K562 (cell line): ENCODE measurements around the gene PKD1L1. TPM values are rescaled to one million over a fixed set of nuclear protein-coding genes. Genes with fewer than 3 reads are reported as not detected.

Experiments
- ATAC-seq: fragments of 200-7000 bp; cut with Tn5 transposase; 3 replicates; pipeline ENCODE4 v1.9.1; 2020; ENCODE audit warnings: moderate library complexity
- BruUV-seq: library from RNA; stranded (reverse); fragments of 400-500 nt; replicated peaks from 2 replicates; lab custom pipeline; 2021; lab: Mats Ljungman, UMichigan
- CTCF ChIA-PET: fragments of 300-600 bp; formaldehyde crosslinking; extraction: SDS; loops from one replicate; lab custom pipeline; 2021; ENCODE audit warnings: low intra/inter-chr PET ratio; lab: Yijun Ruan, JAX
- POLR2A ChIA-PET: fragments of 300-600, 350-650 bp; sonication (Branson Sonifier 250); formaldehyde crosslinking; extraction: SDS; loops from one replicate; lab custom pipeline; 2021; ENCODE audit warnings: antibody characterized with exemption, inconsistent platforms; lab: Yijun Ruan, JAX
- DNase-seq, 4 experiments: peaks; one replicate each; pipeline versions ENCODE4 v3.0.0 to v3.0.0-alpha.2; 2011 to 2018; ENCODE audit warnings: low spot score in 3 of 4, mixed read lengths in 3 of 4; ENCODE audit errors: extremely low read depth in 1 of 4
- FAIRE-seq: peaks from 2 replicates; lab custom pipeline; 2011; peaks lifted over from hg19 to GRCh38; lab: Jason Lieb, UNC
- H2AFZ ChIP-seq: 2 replicates; pipeline ENCODE4 v1.6.0; 2011; ENCODE audit warnings: low read depth, low read length, control low read depth, inconsistent platforms
- H3K27ac ChIP-seq: fragments of 200-600 bp; 3 replicates; pipeline ENCODE4 v1.8.0; 2011; ENCODE audit warnings: low read depth, mild to moderate bottlenecking, control low read depth, inconsistent platforms, low read length, moderate library complexity, mixed read lengths; ENCODE audit errors: extremely low read depth
- H3K27me3 ChIP-seq, 2 experiments: fragments of 300-600 bp in 1 of 2; 2 replicates in 1 of 2; 3 replicates in 1 of 2; pipeline versions ENCODE4 v1.6.0 to v1.8.0; 2011; ENCODE audit warnings: inconsistent platforms in 2 of 2, low read length in 2 of 2, mild to moderate bottlenecking in 1 of 2, mixed read lengths in 1 of 2, moderate library complexity in 1 of 2; ENCODE audit not compliant: control insufficient read depth in 2 of 2, insufficient read depth in 2 of 2
- H3K36me3 ChIP-seq: fragments of 300-600 bp; 3 replicates; pipeline ENCODE4 v1.8.0; 2011; ENCODE audit warnings: mild to moderate bottlenecking, low read length, inconsistent platforms; ENCODE audit not compliant: control insufficient read depth, insufficient read depth
- H3K4me1 ChIP-seq, 2 experiments: fragments of 200-600 bp in 1 of 2; replicated peaks in 1 of 2; 2 replicates in 1 of 2; 3 replicates in 1 of 2; pipeline versions ENCODE4 v1.5.1 to v1.8.0; 2011; ENCODE audit warnings: inconsistent platforms in 2 of 2, low read length in 2 of 2, mild to moderate bottlenecking in 1 of 2, mixed read lengths in 1 of 2, moderate library complexity in 1 of 2; ENCODE audit not compliant: control insufficient read depth in 2 of 2, insufficient read depth in 2 of 2
- H3K4me2 ChIP-seq: 2 replicates; pipeline ENCODE4 v1.6.1; 2011; ENCODE audit warnings: low read length, control low read depth, inconsistent platforms, mixed read lengths; ENCODE audit not compliant: insufficient read depth
- H3K4me3 ChIP-seq: fragments of 200-600 bp; sonication (generic), shearing (Covaris generic); 2 replicates; pipeline ENCODE4 v1.5.1; 2016; ENCODE audit warnings: control low read depth, inconsistent platforms
- H3K79me2 ChIP-seq: fragments of 200-600 bp; 3 replicates; pipeline ENCODE4 v1.8.0; 2011; ENCODE audit warnings: low read length, inconsistent platforms; ENCODE audit not compliant: control insufficient read depth, insufficient read depth
- H3K9ac ChIP-seq, 2 experiments: 2 replicates each; pipeline versions ENCODE4 v1.6.0 to v1.6.1; 2011; ENCODE audit warnings: low read depth in 2 of 2, low read length in 2 of 2, control low read depth in 1 of 2, inconsistent platforms in 1 of 2, mild to moderate bottlenecking in 1 of 2, mixed read lengths in 1 of 2; ENCODE audit not compliant: insufficient read depth in 1 of 2
- H3K9me1 ChIP-seq: one replicate; pipeline ENCODE4 v1.6.0; 2011; ENCODE audit warnings: inconsistent platforms, mild to moderate bottlenecking, low read length, moderate library complexity; ENCODE audit not compliant: control insufficient read depth, insufficient read depth
- H3K9me3 ChIP-seq: replicated peaks from 2 replicates; pipeline ENCODE4 v1.5.1; 2011; ENCODE audit warnings: low read depth, low read length, inconsistent platforms; ENCODE audit not compliant: control insufficient read depth, insufficient read depth
- H4K20me1 ChIP-seq: replicated peaks from 2 replicates; pipeline ENCODE4 v1.6.1; 2011; ENCODE audit warnings: low read length, inconsistent platforms, mixed read lengths; ENCODE audit not compliant: control insufficient read depth, insufficient read depth
- CBX5 ChIP-seq: IDR thresholded peaks from 2 replicates; pipeline ENCODE4 v1.6.1; 2014; ENCODE audit warnings: low read depth, borderline replicate concordance
- CHD1 ChIP-seq: fragments of 200-600 bp; sonication (generic); IDR thresholded peaks from one replicate; pipeline ENCODE4 v1.6.1; 2012; ENCODE audit warnings: mild to moderate bottlenecking, moderate library complexity, low read length, inconsistent platforms
- HINFP ChIP-seq: fragments of 450-650 bp; conservative IDR thresholded peaks from 2 replicates; pipeline ENCODE4 v1.6.1; 2016; ENCODE audit warnings: missing genetic modification characterization, low read depth, mild to moderate bottlenecking, control low read depth, missing compliant biosample characterization
- KLF16 ChIP-seq: IDR thresholded peaks from 2 replicates; pipeline ENCODE4 v1.6.1; 2016; ENCODE audit warnings: antibody characterized with exemption
- MED1 ChIP-seq: sonication (generic); formaldehyde crosslinking; IDR thresholded peaks from 2 replicates; pipeline ENCODE4 v1.8.1; 2023; ENCODE audit warnings: missing genetic modification reagents, borderline replicate concordance
- NKRF ChIP-seq: fragments of 450-650 bp; IDR thresholded peaks from 2 replicates; pipeline ENCODE4 v1.6.1; 2016; ENCODE audit warnings: borderline replicate concordance
- RBM15 ChIP-seq: fragments of 200-400 bp; formaldehyde crosslinking; IDR thresholded peaks from 2 replicates; pipeline ENCODE4 v1.6.1; 2018; ENCODE audit warnings: mild to moderate bottlenecking, low read length, moderate library complexity; ENCODE audit not compliant: insufficient read depth
- RBM25 ChIP-seq: fragments of 200-400 bp; formaldehyde crosslinking; IDR thresholded peaks from 2 replicates; pipeline ENCODE4 v1.6.1; 2018; ENCODE audit warnings: low read length, low read depth, moderate library complexity; ENCODE audit not compliant: severe bottlenecking
- SMAD2 ChIP-seq: fragments of 150-350 bp; IDR thresholded peaks from 2 replicates; pipeline ENCODE4 v1.6.1; 2014; ENCODE audit warnings: low read depth, mild to moderate bottlenecking, low read length
- SMARCC2 ChIP-seq: fragments of 450-650 bp; IDR thresholded peaks from 2 replicates; pipeline ENCODE4 v1.6.1; 2017; ENCODE audit warnings: antibody characterized with exemption, moderate library complexity, mild to moderate bottlenecking, low read depth
- TCF7 ChIP-seq: sonication (generic); IDR thresholded peaks from 2 replicates; pipeline ENCODE4 v1.6.1; 2016; ENCODE audit warnings: antibody characterized with exemption, borderline replicate concordance
- ZNF778 ChIP-seq: fragments of 450-650 bp; formaldehyde crosslinking; IDR thresholded peaks from 2 replicates; pipeline ENCODE4 v1.4.0; 2020; ENCODE audit warnings: mild to moderate bottlenecking, moderate library complexity
- WGBS: fragments of 100-300 bp; shearing (Covaris generic); methylation state at CpG from one replicate; pipeline ENCODE4 v1.1.6; 2016; ENCODE audit warnings: low coverage, mixed read lengths; ENCODE audit not compliant: insufficient coverage; ENCODE audit errors: missing lambda C conversion rate; 5-methylcytosine and 5-hydroxymethylcytosine counted together
- in situ Hi-C: fragments of 300-500 bp; cut with MboI; formaldehyde crosslinking; loops from 4 replicates; pipeline ENCODE4 v1.15.0; 2018; ENCODE audit warnings: inconsistent platforms, mixed read lengths
- intact Hi-C: fragments of 100-400 bp; cut with micrococcal nuclease; formaldehyde crosslinking; loops from 2 replicates; pipeline ENCODE4 v1.14.2; 2022
- polyA plus RNA-seq, 8 experiments: library from polyadenylated mRNA; depleted of rRNA in 4 of 8; stranded (reverse) in 5 of 8; unstranded in 3 of 8; fragments of >200 nt; fragmentation: Nextera tagmentation in 2 of 8; fragmentation: Illumina TruSeq in 1 of 8; extraction: Ambion mirVana in 2 of 8; extraction: Trizol in 1 of 8; gene quantifications; 2 replicates each; pipeline versions ENCODE4 v1.2.1 to v1.2.3, GENCODE V29; 2011 to 2014; ENCODE audit warnings: inconsistent platforms in 1 of 8, missing spikeins in 1 of 8
- total RNA-seq, 7 experiments: library from RNA; depleted of rRNA in 6 of 7; stranded (reverse); fragments of >200 nt in 6 of 7; fragmentation: Illumina TruSeq in 2 of 7; extraction: Trizol in 2 of 7; gene quantifications; 2 replicates each; pipeline versions ENCODE4 v1.2.1 to v1.2.3, GENCODE V29; 2011 to 2021; ENCODE audit warnings: low replicate concordance in 1 of 7
- TF ChIP-seq, protein P1 (sequence below): sonication (generic); IDR thresholded peaks from 2 replicates; pipeline ENCODE4 v1.6.1; 2016

The PKD1L1 gene
- total and polyA plus RNA-seq, 9 of the 15 experiments (the other 6 are each of a cell fraction or from before 2014, with no cell fraction given) = 0.01 to 0.02 TPM; not detected in 7

DNA sequence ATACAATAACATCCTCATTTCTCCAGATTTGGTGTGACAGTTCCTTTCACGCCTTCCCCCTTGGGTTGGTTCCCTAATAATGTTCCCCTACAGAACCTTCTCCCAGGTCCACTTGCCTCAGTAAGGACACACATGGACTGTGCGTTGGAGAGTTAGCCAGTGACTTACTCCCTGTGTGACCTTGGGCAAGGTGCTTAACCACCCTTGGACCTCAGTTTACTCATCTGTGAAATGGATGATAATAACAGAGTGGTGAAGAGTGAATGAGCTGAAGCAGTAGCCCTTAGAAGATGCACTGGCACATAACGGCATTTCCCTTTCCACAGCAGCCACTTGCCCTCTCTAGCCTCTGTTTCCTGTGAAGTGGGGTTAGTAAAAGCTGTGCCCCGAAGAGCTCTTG lies 175.8 kb downstream of the PKD1L1 start:
- ATAC-seq = no peak
- FAIRE-seq = no peak

GRCh38 chr7:47771990-47772360 lies 176.3 kb downstream of the PKD1L1 start:
- in situ Hi-C loops (no loop called here), intact Hi-C loops (no loop called here)
- FAIRE-seq (no peak), ATAC-seq (no peak), DNase-seq (no peak)
- WGBS = 1% methylated on average over 5 of the region's 5 CpGs
- H2AFZ ChIP-seq = no peak overlapping the region
- no TSS peak for BruUV-seq
- no peaks in the 10 kb centered on the region for H4K20me1 ChIP-seq
- ChIA-PET CTCF (no interaction called here), POLR2A (no interaction called here)
- no peaks in the 10 kb centered on the region for H3K79me2 ChIP-seq
- no peaks in the 10 kb centered on the region for H3K9me1 ChIP-seq
- H3K4me1 ChIP-seq = no peaks in the 10 kb centered on the region
- H3K27me3 ChIP-seq = no peaks in the 10 kb centered on the region
- no peaks in the 10 kb centered on the region for H3K9me3 ChIP-seq
- no peaks in the 10 kb centered on the region for H3K36me3 ChIP-seq
- H3K4me3 ChIP-seq = no peak overlapping the region
- H3K27ac ChIP-seq = no peak overlapping the region
- no peak overlapping the region for H3K9ac ChIP-seq
- H3K4me2 ChIP-seq = no peak overlapping the region
- TF ChIP-seq CHD1 (no peak), NKRF (no peak), TCF7 (no peak), SMAD2 (no peak), ZNF778 (CRISPR knock-in tag) (no peak), SMARCC2 (no peak), RBM15 (no peak), KLF16 (no peak), HINFP (tag) (no peak), MED1 (no peak)
- TF ChIP-seq, protein P1, sequence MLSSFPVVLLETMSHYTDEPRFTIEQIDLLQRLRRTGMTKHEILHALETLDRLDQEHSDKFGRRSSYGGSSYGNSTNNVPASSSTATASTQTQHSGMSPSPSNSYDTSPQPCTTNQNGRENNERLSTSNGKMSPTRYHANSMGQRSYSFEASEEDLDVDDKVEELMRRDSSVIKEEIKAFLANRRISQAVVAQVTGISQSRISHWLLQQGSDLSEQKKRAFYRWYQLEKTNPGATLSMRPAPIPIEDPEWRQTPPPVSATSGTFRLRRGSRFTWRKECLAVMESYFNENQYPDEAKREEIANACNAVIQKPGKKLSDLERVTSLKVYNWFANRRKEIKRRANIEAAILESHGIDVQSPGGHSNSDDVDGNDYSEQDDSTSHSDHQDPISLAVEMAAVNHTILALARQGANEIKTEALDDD = no peak

More for the DNA sequence above, 175.8 kb downstream of the PKD1L1 start:
- intact Hi-C loops = no loop called here
- H3K4me1 ChIP-seq = no peaks in the 10 kb centered on the region
- no TSS peak for BruUV-seq
- H3K9ac ChIP-seq = no peak overlapping the region
- no peaks in the 10 kb centered on the region for H4K20me1 ChIP-seq
- TF ChIP-seq RBM25 = peak; percentile 45
- no peak for TF ChIP-seq CBX5
- TF ChIP-seq, all 486 proteins: peak for 1
- Histone ChIP-seq H3K27me3 (no peaks in the 10 kb centered on the region), H3K4me3 (no peak overlapping the region), H2AFZ (no peak overlapping the region), H3K36me3 (no peaks in the 10 kb centered on the region), H3K79me2 (no peaks in the 10 kb centered on the region), H3K27ac (no peak overlapping the region), H3K4me2 (no peak overlapping the region), H3K9me1 (no peaks in the 10 kb centered on the region), H3K9me3 (no peaks in the 10 kb centered on the region)
- CTCF ChIA-PET = no interaction called here
- WGBS = 4% methylated on average over 4 of the region's 4 CpGs
- DNase-seq = no peak
- in situ Hi-C loops = no loop called here
- POLR2A ChIA-PET = no interaction called here
